GM12878 (cell line): ENCODE results near the gene POLR3K.

Source experiments
- CREB1 ChIP-seq: IDR thresholded peaks from 2 replicates; pipeline ENCODE4 v1.6.1; 2012; ENCODE audit warnings: low read depth, mild to moderate bottlenecking, inconsistent platforms
- EZH2 ChIP-seq: IDR thresholded peaks from 2 replicates; pipeline ENCODE4 v1.6.1; 2012; ENCODE audit warnings: low read depth, mild to moderate bottlenecking, control low read depth, inconsistent platforms, low read length, borderline replicate concordance; ENCODE audit not compliant: control insufficient read depth
- RFX5 ChIP-seq: IDR thresholded peaks from 2 replicates; pipeline ENCODE4 v1.6.1; 2011; ENCODE audit warnings: low read depth, low read length, improper control_type of control experiment
- SREBF2 ChIP-seq: IDR thresholded peaks from 2 replicates; pipeline ENCODE4 v1.6.1; 2012; ENCODE audit warnings: mild to moderate bottlenecking, low read length
- TF ChIP-seq, protein P1 (sequence below): IDR thresholded peaks from 2 replicates; pipeline ENCODE4 v1.6.1; 2012; ENCODE audit warnings: mild to moderate bottlenecking, low read depth, low read length
- TF ChIP-seq, protein P2 (sequence below): IDR thresholded peaks from 2 replicates; pipeline ENCODE4 v1.6.1; 2012; ENCODE audit warnings: low read depth, low read length, improper control_type of control experiment
- TF ChIP-seq, protein P3 (sequence below), 3 experiments: IDR thresholded peaks in 2 of 3; conservative IDR thresholded peaks in 1 of 3; 2 replicates each; pipeline ENCODE4 v1.5.1; 2011; ENCODE audit warnings: low read depth in 3 of 3, low read length in 3 of 3, mild to moderate bottlenecking in 3 of 3, control low read depth in 2 of 3, moderate library complexity in 2 of 3, inconsistent platforms in 1 of 3, mixed read lengths in 1 of 3; ENCODE audit not compliant: control insufficient read depth in 2 of 3, insufficient read depth in 1 of 3; ENCODE audit errors: extremely low read depth in 1 of 3

DNA sequence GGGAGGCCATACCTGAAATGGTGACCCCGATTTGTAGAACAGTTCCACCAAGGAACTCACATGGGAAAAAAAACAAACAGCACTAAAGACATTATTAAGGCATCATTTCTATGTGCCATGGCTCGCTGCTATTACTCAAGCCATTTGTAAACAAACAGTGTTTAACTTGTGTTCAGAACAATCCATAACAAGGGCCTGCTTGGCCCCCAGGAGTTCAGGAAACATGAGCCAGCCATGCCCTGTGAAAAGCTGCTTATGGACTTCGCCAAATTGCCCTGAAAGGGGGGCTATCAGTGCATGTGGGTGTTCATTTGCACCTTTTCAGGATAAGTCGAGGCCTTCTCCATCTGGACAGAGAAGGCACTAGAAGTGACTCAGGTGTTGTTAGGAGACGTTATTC is 8.0 kb downstream of the POLR3K start:
- no peak for TF ChIP-seq EZH2
- TF ChIP-seq, protein P1, sequence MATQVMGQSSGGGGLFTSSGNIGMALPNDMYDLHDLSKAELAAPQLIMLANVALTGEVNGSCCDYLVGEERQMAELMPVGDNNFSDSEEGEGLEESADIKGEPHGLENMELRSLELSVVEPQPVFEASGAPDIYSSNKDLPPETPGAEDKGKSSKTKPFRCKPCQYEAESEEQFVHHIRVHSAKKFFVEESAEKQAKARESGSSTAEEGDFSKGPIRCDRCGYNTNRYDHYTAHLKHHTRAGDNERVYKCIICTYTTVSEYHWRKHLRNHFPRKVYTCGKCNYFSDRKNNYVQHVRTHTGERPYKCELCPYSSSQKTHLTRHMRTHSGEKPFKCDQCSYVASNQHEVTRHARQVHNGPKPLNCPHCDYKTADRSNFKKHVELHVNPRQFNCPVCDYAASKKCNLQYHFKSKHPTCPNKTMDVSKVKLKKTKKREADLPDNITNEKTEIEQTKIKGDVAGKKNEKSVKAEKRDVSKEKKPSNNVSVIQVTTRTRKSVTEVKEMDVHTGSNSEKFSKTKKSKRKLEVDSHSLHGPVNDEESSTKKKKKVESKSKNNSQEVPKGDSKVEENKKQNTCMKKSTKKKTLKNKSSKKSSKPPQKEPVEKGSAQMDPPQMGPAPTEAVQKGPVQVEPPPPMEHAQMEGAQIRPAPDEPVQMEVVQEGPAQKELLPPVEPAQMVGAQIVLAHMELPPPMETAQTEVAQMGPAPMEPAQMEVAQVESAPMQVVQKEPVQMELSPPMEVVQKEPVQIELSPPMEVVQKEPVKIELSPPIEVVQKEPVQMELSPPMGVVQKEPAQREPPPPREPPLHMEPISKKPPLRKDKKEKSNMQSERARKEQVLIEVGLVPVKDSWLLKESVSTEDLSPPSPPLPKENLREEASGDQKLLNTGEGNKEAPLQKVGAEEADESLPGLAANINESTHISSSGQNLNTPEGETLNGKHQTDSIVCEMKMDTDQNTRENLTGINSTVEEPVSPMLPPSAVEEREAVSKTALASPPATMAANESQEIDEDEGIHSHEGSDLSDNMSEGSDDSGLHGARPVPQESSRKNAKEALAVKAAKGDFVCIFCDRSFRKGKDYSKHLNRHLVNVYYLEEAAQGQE: no peak
- TF ChIP-seq, protein P2, sequence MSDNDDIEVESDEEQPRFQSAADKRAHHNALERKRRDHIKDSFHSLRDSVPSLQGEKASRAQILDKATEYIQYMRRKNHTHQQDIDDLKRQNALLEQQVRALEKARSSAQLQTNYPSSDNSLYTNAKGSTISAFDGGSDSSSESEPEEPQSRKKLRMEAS: no peak
- no peak for TF ChIP-seq SREBF2
- TF ChIP-seq, protein P3, sequence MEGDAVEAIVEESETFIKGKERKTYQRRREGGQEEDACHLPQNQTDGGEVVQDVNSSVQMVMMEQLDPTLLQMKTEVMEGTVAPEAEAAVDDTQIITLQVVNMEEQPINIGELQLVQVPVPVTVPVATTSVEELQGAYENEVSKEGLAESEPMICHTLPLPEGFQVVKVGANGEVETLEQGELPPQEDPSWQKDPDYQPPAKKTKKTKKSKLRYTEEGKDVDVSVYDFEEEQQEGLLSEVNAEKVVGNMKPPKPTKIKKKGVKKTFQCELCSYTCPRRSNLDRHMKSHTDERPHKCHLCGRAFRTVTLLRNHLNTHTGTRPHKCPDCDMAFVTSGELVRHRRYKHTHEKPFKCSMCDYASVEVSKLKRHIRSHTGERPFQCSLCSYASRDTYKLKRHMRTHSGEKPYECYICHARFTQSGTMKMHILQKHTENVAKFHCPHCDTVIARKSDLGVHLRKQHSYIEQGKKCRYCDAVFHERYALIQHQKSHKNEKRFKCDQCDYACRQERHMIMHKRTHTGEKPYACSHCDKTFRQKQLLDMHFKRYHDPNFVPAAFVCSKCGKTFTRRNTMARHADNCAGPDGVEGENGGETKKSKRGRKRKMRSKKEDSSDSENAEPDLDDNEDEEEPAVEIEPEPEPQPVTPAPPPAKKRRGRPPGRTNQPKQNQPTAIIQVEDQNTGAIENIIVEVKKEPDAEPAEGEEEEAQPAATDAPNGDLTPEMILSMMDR (IDR thresholded peaks at IDR 0.05 in 2 of 3, conservative IDR thresholded peaks at IDR 0.05 in 1 of 3; ENCODE audit: control insufficient read depth in 2 of 3, extremely low read depth in 1 of 3, insufficient read depth in 1 of 3, low read depth in 3 of 3, low read length in 3 of 3): no peak
- no peak for TF ChIP-seq CREB1
- TF ChIP-seq RFX5: no peak
